ENCODE measurements around the gene UPB1.
"Not testable (repeated sequence)": the region's sequence is repeated elsewhere in the genome, so short reads cannot be mapped to it uniquely, and the experiment has no call there.

UPB1 gene

DNA sequence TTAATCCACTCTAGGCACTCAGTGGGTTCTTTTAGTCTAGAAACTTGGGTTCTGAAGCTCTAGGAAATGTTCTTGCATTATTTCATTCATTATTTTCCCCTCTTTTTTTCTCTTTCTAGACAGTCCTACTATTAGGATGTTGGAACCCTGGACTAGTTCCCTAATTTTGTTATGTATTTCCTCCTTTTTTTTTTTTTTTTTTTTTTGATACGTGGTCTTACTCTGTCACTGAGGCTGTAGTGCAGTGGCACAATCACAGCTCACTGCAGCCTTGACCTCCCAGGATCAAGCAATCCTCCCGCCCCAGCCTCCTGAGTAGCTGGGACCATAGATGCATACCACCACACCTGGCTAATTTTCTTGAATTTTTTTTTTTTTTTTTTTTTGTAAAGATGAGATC is 9.4 kb downstream of the UPB1 start:
- DNase-seq (ENCODE audit: low spot score) = no peak

DNA sequence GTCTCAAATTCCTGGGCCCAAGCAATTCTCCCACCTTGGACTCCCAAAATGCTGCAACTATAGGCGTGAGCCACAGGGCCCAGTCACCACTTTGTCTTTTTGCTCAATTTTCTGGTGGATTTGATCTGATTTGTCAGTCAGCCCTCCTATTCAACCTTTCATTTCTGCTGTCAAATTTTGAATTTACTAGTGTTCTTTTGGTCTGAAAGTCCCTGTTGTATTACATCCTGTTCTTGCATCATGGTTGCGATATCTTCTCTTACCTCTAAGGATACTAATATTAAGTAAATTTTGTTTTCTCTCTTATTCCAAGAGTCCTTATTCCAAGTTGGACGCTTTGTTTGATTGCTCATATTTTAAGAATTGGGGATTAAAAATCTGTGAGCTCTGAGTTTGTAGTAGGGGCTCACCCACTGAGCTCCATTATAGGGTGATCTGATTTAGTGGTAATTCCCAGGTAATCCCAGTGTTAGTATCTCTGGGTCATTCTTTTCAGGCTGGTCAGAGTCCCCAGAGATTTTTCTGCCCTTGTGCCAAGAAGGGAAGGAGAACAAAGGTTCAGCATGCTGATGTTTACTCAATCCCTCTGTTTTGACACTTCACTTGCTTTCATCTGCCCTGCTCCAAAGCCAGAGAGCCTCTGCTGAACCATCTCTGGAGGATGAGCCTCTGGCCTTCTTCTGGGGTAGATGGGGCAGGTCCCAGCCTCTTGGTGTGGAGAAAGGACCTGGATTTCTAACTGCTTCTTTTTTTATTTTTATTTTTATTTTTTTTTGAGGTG is 10.0 kb downstream of the UPB1 start:
- DNase-seq (ENCODE audit: low spot score) = no peak

DNA sequence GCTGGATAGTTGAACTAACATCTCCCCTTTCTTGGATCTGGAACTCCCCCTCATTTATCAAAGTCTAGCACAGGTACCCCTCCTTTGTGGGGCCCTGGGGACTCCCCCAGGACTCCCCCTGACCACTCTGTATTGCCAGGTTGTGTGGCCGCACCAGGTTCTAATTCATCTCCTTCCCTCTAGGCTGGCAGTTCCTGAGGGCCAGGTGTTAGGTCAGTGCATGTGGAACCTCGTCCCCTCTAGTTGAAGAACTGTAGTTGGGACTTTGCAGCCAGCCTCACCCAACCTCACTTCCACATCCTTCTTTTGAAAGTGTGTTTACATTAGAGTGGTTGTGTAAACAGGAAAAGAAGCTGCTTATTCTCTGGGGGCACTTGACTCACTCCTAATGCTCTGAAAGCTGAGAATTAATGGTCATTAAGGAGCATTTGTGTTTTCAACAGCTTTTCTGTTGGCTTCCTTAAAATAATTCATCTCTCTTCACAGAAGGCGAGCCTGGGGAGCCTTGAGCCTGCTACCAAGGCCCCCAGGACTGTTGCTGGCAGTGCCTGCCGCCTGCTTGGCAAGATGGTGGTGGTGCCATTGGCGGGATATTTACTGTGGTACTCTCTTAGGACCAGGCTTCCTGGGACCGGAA is 11.8 kb downstream of the UPB1 start:
- no peak for DNase-seq (ENCODE audit: low spot score)

DNA sequence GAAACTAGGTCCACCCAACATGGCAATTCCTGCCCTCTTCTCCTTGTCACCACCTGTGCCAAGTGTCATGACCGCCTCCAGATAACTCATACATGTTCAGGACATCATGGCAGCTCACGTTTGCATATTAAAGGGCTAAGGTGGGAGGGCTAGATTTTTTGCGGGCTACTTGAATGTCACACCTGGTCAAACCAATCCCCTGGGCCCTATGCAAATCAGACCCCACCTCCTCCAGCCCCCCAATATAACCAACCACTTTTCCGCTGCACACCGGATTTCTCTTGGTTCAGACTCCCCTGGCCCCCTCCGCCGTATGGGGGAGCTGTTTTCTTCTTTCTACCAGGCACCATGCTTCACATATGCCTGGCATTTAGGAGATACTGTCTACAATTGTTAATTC is 12.6 kb downstream of the UPB1 start:
- DNase-seq (ENCODE audit: low spot score) = no peak

DNA sequence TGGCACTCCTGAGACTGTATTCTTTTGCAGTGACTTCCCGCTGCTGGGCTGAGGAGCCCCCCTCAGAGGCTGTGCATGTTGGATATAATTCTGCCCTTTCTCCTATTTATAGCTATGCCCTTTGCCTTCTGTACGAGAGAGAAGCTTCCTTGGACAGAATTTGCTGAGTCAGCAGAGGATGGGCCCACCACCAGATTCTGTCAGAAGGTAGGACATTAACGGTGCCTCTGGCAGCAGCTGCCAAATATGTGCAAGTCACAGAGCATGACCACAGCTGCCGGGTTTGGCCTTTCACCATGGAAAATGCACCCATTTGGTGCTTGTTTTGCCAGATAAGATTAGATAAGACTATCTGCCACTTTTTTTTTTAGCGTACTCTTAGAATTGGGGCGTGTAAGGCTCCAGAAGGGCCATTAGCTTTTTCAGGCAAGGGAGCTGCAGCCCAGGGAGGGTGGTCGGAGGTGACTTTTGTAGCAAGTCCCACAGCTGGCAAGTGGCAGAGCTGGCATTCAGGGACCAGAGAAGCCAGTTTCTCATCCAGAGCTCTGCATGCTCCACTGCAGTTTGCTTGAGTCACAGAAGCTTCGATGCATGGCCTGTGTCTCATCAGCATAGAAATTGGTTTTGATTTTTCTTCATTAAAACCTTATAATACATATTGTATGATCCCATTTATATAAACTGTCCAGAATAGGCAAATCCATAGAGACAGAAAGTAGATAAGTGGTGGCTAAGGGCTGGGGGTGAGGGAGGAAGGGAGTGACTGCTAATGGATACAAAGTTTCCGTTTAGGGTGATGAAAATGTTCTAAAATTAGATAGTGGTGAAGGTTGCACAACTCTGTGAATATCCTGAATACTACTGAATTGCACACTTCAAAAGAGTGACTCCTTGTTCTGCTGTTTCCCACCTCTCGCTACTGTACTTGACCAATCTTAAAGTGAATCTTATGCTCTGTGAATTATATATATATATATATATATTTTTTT is 15.8 kb downstream of the UPB1 start:
- peak; percentile 62 for DNase-seq (ENCODE audit: low spot score)

DNA sequence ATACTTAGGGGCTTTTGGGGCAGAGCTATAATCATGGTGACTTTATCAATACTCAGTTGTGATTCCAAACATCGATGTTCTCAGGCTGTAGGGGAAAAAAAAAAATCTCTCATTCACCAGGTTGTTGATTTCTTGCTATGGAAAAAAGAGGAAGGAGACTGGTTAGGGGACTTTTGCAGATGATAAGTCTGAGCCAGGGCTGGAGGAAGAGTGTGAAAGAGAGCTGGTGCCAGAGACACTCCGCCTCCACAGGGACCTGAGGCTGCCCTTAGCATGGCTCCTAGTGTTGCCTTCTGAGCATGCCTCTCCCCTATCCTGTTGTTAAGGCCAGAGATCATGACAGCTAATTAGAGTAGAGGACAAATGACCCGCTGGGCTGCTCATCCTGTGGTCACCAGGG is 16.9 kb downstream of the UPB1 start:
- no peak for DNase-seq (ENCODE audit: low spot score)

DNA sequence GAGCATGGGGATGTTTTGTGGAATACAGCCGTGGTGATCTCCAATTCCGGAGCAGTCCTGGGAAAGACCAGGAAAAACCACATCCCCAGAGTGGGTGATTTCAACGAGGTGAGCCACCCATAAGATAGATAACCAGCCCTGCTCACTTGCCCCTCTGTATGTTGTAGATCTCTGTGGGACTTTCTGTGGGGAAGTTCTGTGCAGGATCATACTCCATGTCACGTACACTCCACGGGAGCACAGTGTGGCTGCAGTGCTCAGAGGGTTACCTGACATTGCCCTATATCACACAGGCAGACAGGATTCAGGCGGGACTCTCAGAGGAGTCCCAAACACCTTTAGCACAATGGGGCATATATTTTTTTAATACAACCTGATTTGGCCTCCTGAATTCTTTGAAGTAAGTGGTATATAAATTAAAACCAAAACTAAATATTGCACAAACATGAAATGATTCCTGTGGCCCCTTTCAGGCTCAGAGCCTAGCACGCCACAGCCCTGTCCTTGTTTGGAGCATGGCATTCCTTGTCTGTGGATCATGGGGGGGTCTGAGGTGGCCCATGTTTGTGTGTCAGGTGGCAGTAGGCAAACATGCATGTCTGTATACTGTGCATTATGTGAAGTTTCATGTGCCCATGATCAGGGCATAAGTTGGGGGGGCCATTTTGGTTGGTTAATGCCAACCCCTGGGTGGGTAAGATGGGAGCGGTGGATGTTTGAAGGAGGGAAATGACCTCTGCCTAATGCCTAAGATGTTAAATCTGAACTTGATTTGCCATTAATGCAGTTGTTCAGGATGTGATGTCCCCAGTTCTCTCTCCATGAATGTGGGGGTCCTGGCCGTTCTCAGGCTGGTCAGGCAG is 18.5 kb downstream of the UPB1 start:
- DNase-seq (ENCODE audit: low spot score) = no peak

DNA sequence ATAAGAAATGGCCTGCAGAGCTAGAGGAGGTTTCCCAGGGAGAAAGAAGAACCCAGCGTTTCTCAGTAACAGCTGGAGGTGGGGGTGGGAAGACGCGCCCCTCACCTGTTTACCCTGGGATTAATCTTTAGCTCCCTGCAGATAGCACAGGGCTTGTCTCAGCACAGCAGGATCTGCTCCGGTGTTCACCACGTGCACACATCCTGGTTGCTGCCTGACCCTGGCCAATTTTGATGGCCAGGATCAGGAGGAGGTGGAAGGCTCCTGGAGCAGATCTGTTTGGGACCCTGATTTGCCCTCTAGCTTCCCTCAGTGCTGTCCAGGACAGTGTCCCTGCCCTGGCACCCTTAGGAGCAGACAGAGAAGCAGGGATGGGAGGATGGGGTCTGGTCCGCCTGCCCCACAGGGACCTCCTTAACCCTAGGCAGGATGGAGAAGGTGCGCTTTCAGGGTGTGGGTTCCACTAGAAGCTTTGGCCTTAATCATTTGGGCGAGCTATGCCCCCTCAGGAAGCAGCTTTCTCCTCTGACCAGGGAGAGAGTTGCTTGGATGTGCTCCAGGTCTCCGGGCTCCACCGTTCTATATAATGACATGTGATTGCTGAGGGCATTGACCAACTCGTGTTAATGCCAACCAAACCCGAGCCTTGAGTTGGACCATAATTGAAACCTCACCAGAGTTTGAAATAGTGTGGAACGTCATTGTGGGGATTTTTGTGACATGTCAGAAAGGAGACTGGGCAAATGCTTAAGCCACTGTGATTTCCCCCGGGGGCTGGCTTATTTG is 19.3 kb downstream of the UPB1 start:
- no peak for DNase-seq (ENCODE audit: low spot score)

DNA sequence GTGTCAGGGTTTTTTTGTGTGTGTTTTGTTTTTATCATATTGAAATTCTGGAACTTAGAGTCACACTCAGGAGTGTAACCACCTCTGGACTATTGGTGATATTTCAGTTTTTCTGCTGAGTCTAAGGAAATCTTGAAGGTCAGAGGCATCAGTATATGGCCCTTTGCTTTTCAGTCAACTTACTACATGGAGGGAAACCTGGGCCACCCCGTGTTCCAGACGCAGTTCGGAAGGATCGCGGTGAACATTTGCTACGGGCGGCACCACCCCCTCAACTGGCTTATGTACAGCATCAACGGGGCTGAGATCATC is 19.9 kb downstream of the UPB1 start:
- no peak for DNase-seq (ENCODE audit: low spot score)

DNA sequence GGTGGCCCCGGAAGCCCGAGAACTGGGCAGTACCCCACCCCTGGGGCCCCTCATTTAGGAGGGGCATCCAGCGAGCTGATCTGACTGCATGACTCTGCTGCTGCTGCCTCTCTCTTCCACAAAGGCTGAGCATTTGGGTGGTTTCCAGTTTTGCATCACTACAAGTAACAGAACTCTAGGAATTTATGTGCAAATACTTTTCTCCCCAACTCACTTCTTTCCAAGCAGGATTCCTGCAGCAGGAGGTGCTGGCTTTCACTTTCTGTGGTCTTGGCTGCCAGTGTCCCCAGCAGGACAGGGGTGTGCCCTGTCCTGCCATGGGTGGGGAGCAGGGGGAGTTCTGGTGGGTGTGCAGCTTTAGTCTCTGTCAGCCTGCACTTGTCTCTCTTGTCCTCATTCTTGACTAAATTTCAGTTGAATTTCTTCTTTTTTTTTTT is 21.2 kb downstream of the UPB1 start:
- peak; percentile 90 for DNase-seq (ENCODE audit: low spot score)

DNA sequence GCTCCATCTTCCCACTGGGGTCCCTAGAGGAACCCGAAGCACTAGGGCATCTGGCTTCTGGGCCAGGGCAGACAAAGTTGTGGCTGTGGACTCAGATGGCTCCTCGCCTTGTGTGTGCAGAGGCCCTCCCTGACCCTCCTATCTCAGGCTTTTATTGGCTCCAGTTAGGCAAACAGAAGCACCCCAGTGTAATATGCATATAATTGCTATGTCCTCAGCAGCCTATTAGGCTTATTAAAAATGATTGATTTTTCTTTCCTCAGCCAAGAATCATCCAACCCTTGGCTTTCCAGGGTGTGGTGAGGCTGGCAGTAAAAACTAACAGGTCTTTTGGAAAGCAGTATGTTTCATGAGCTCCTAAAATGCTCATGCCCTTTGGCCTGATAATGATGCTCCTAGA is 22.3 kb downstream of the UPB1 start:
- no peak for DNase-seq (ENCODE audit: low spot score)

DNA sequence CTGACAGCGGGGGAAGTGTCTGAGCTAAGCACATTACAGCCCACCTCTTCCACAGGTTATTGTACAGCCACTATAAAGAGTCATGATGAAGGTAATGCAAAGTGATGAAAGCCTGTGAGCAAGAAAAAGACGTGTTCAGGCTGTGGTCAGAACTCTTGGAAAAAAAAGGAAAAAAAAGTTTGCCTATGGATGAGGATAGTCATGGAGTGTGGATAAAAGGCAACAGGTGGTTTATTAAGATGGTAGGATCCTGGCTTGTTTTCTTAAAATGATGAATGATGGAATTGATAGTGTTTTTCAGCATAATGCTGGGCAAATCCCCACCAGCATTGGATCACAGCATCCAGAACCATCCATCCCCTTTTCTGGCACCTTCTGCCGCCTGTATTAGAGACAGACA is 23.1 kb downstream of the UPB1 start:
- no peak for DNase-seq (ENCODE audit: low spot score)

DNA sequence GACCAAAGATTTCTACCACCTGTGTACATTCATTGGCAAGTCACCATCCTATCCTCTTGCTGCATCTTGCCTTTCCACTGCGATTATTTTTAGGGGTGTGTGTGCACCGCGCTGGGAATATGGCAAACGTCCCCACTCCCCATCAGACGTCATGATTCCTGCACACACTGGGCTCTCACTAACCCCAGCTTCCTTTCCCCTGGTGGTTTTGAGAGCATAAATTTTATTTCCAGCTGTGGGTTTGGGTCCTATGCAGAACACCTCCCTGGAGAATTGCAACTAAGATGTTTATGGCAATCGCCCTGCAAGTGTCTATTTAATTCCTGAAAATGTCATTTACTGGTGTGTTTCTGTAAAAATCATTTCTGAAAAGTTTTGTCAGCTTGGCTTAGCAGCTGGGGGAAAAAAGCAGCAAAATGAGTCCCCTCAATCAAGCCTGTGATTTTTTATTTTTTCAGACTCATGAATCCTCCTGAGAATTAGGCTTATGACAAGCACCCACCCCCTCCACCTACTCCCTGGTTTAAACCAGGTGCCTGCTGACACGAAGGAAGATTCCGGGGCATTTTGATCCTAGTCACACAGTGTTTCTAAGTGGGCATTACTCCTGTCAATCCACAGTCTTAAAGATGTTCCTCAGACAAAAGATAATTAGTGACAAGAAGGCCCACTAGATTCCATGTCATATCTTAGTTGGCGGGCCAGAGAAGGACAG is 23.8 kb downstream of the UPB1 start:
- DNase-seq (ENCODE audit: low spot score) = no peak

DNA sequence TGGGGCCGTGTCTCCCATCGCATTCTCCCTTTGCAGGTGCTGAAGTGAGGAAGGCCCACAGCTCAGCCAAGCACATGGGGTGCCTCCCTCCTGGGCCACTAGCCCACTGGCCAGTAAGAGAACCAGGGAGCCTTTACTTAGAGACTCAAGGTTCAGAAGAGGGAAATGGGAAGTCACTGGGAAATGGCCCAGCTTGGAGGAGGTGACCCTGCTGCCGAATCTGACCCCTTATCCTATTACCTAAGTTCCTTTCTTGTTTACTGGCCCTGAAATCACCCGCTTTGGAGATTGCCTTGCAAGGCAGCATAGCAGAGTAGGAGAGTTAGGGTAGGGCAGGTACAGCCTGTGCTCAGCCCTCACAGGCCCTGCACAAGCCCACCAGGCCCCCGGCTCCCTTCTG is 24.4 kb downstream of the UPB1 start:
- no peak for DNase-seq (ENCODE audit: low spot score)

DNA sequence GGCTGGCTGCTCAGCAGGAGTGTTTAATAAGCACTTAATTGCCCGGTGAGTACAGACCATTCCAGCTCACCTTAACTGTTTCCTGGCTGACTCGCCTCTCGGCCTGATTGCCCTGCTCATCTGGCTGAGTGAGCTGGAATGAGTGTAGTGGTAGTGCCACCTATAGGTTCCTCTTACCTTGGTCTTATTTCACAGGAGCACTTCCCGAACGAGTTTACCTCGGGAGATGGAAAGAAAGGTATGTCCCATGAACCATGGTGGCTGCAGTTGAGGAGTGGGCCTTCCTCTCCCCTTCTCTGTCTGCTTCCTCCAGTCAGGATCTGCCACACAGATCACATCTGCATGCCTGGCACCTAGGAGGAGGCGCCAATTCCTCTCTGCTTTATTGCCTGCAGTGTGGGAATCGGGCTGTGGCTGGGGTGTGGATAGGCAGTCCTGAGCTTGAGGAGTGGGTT is 26.7 kb downstream of the UPB1 start:
- peak; percentile 46 for DNase-seq (ENCODE audit: low spot score)

DNA sequence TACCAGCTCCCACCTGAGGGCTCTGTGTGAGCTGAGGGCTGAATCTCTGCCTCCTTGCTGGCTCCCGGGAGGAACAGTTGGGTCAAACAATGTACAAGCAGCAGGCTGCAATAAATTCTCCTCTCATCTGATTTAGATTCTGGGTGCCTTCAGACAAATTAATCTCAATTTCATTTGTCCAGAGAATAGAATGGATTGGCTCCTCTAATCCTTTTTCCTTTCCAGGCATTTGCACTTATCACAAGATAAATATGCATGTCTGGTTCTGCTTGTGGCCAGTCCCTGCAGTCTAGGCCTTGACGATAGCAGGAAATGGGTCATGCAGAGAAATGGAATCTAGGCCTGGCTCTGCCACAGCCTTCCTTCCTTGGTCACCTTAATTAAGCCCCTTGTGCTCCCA is 28.7 kb downstream of the UPB1 start:
- peak; percentile 70 for DNase-seq (ENCODE audit: low spot score)

DNA sequence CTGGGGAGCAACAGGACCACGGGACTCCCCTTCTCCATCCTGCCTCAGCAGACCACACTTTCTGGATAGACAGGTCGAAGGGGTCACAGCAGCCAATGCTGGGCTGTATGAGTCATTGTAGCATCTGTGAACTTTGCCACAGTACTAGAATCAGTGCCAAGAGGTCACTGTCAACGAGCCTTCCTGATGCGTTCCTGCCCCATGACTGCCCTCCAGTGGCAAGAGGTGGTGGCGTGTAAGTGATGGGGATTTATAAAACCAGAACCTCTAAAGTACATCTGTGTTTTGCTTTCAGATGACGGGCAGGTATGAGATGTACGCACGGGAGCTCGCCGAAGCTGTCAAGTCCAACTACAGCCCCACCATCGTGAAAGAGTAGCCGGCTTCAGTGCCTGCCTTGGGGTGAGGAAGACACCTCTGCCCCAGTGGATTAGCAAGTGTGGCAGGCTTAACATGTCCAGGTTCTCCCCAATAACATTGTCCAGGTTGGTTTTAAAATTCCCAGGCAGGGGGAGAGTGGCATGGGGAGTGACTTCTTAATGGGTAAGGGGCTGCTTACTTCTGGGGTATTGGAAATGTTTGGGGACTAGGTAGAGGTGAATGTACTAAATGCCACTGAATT is 30.4 kb downstream of the UPB1 start:
- DNase-seq (ENCODE audit: low spot score) = peak; percentile 85

DNA sequence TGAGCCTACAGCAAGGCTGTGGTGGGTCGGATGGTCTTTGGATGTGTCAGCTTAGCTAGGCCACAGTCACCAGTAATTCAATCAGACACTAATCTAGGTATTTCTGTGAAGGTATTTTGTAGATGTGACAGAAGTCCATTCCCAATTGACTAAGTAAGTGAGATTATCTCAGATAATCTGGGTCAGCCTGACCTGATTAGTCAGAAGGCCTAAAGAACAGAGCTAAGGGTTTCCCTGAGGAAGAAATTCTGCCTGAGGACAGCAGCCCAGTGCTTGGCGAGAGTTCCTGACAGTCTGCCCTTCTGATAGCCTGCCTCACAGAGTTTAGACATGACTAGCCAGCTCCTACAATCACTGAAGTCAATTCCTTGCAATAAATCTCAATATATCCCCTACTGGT is 31.1 kb downstream of the UPB1 start:
- DNase-seq (ENCODE audit: low spot score) = no peak

DNA sequence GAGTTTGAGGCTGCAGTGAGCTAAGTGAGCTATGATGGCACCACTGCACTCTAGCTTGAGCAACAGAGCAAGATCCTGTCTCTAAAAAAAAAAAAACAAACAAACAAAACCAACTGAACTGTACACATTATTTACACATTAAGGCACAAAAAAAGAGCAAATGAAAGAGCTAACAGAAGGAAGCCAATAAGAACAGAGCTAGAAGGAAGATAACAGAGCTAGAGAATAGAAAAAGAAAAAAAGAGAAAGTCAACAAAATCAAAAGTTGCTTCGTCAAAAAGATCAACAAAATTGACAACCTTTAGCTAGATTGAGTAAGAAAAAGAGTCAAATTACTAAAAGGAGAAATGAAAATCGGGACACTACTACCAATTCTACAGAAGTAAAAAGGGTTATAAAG is 34.8 kb downstream of the UPB1 start:
- no peak for DNase-seq (ENCODE audit: low spot score)

DNA sequence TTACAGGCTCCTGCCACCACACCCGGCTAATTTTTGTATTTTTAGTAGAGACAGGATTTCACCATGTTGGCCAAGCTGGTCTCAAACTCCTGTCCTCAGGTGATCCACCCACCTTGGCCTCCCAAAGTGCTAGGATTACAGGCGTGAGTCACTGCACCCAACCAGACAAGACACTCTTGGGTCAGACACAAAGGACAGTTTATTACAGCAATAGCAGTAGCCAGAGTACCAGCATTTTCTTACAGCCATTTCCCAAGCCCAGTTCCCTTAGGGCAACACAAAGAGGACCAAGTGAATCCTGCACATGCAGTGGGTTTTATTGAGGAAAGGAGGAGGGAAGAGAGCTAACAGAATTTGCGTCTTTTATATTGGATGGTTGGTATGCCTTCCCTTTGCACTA is 35.8 kb downstream of the UPB1 start:
- not testable (repeated sequence) for DNase-seq (ENCODE audit: low spot score)
